K562 (cell line): ENCODE results near the gene TIAL1. TPM values are rescaled to one million over a fixed set of nuclear protein-coding genes. Genes with fewer than 3 reads are reported as not detected.
A peak's percentile ranks its signal among the peaks of the same experiment; 100 is the strongest.

Source experiments
- ATAC-seq: fragments of 200-7000 bp; cut with Tn5 transposase; 3 replicates; pipeline ENCODE4 v1.9.1; 2020; ENCODE audit warnings: moderate library complexity
- BruUV-seq: library from RNA; stranded (reverse); fragments of 400-500 nt; replicated peaks from 2 replicates; lab custom pipeline; 2021; lab: Mats Ljungman, UMichigan
- CTCF ChIA-PET: fragments of 300-600 bp; formaldehyde crosslinking; extraction: SDS; loops from one replicate; lab custom pipeline; 2021; ENCODE audit warnings: low intra/inter-chr PET ratio; lab: Yijun Ruan, JAX
- POLR2A ChIA-PET: fragments of 300-600, 350-650 bp; sonication (Branson Sonifier 250); formaldehyde crosslinking; extraction: SDS; loops from one replicate; lab custom pipeline; 2021; ENCODE audit warnings: antibody characterized with exemption, inconsistent platforms; lab: Yijun Ruan, JAX
- DNase-seq, 4 experiments: peaks; one replicate each; pipeline versions ENCODE4 v3.0.0 to v3.0.0-alpha.2; 2011 to 2018; ENCODE audit warnings: low spot score in 3 of 4, mixed read lengths in 3 of 4; ENCODE audit errors: extremely low read depth in 1 of 4
- FAIRE-seq: peaks from 2 replicates; lab custom pipeline; 2011; peaks lifted over from hg19 to GRCh38; lab: Jason Lieb, UNC
- H2AFZ ChIP-seq: 2 replicates; pipeline ENCODE4 v1.6.0; 2011; ENCODE audit warnings: low read depth, low read length, control low read depth, inconsistent platforms
- H3K27ac ChIP-seq: fragments of 200-600 bp; 3 replicates; pipeline ENCODE4 v1.8.0; 2011; ENCODE audit warnings: low read depth, mild to moderate bottlenecking, control low read depth, inconsistent platforms, low read length, moderate library complexity, mixed read lengths; ENCODE audit errors: extremely low read depth
- H3K27me3 ChIP-seq, 2 experiments: fragments of 300-600 bp in 1 of 2; 2 replicates in 1 of 2; 3 replicates in 1 of 2; pipeline versions ENCODE4 v1.6.0 to v1.8.0; 2011; ENCODE audit warnings: inconsistent platforms in 2 of 2, low read length in 2 of 2, mild to moderate bottlenecking in 1 of 2, mixed read lengths in 1 of 2, moderate library complexity in 1 of 2; ENCODE audit not compliant: control insufficient read depth in 2 of 2, insufficient read depth in 2 of 2
- H3K36me3 ChIP-seq: fragments of 300-600 bp; 3 replicates; pipeline ENCODE4 v1.8.0; 2011; ENCODE audit warnings: mild to moderate bottlenecking, low read length, inconsistent platforms; ENCODE audit not compliant: control insufficient read depth, insufficient read depth
- H3K4me1 ChIP-seq, 2 experiments: fragments of 200-600 bp in 1 of 2; replicated peaks in 1 of 2; 2 replicates in 1 of 2; 3 replicates in 1 of 2; pipeline versions ENCODE4 v1.5.1 to v1.8.0; 2011; ENCODE audit warnings: inconsistent platforms in 2 of 2, low read length in 2 of 2, mild to moderate bottlenecking in 1 of 2, mixed read lengths in 1 of 2, moderate library complexity in 1 of 2; ENCODE audit not compliant: control insufficient read depth in 2 of 2, insufficient read depth in 2 of 2
- H3K4me2 ChIP-seq: 2 replicates; pipeline ENCODE4 v1.6.1; 2011; ENCODE audit warnings: low read length, control low read depth, inconsistent platforms, mixed read lengths; ENCODE audit not compliant: insufficient read depth
- H3K4me3 ChIP-seq: fragments of 200-600 bp; sonication (generic), shearing (Covaris generic); 2 replicates; pipeline ENCODE4 v1.5.1; 2016; ENCODE audit warnings: control low read depth, inconsistent platforms
- H3K79me2 ChIP-seq: fragments of 200-600 bp; 3 replicates; pipeline ENCODE4 v1.8.0; 2011; ENCODE audit warnings: low read length, inconsistent platforms; ENCODE audit not compliant: control insufficient read depth, insufficient read depth
- H3K9ac ChIP-seq, 2 experiments: 2 replicates each; pipeline versions ENCODE4 v1.6.0 to v1.6.1; 2011; ENCODE audit warnings: low read depth in 2 of 2, low read length in 2 of 2, control low read depth in 1 of 2, inconsistent platforms in 1 of 2, mild to moderate bottlenecking in 1 of 2, mixed read lengths in 1 of 2; ENCODE audit not compliant: insufficient read depth in 1 of 2
- H3K9me1 ChIP-seq: one replicate; pipeline ENCODE4 v1.6.0; 2011; ENCODE audit warnings: inconsistent platforms, mild to moderate bottlenecking, low read length, moderate library complexity; ENCODE audit not compliant: control insufficient read depth, insufficient read depth
- H3K9me3 ChIP-seq: replicated peaks from 2 replicates; pipeline ENCODE4 v1.5.1; 2011; ENCODE audit warnings: low read depth, low read length, inconsistent platforms; ENCODE audit not compliant: control insufficient read depth, insufficient read depth
- H4K20me1 ChIP-seq: replicated peaks from 2 replicates; pipeline ENCODE4 v1.6.1; 2011; ENCODE audit warnings: low read length, inconsistent platforms, mixed read lengths; ENCODE audit not compliant: control insufficient read depth, insufficient read depth
- DIDO1 ChIP-seq: fragments of 450-650 bp; IDR thresholded peaks from 2 replicates; pipeline ENCODE4 v1.6.1; 2016; ENCODE audit warnings: low read depth, missing biosample characterization, missing genetic modification characterization
- SMC3 ChIP-seq: conservative IDR thresholded peaks from 2 replicates; pipeline ENCODE4 v1.6.1; 2011; ENCODE audit warnings: low read depth, low read length, improper control_type of control experiment; ENCODE audit not compliant: insufficient read depth
- SREBF2 ChIP-seq: sonication (generic); formaldehyde crosslinking; IDR thresholded peaks from 2 replicates; pipeline ENCODE4 v1.4.0; 2020; ENCODE audit warnings: mild to moderate bottlenecking, missing genetic modification reagents
- TBL1XR1 ChIP-seq, 2 experiments: IDR thresholded peaks; 2 replicates each; pipeline ENCODE4 v1.6.1; 2012; ENCODE audit warnings: improper control_type of control experiment in 2 of 2, low read length in 2 of 2, mild to moderate bottlenecking in 1 of 2
- ZNF316 ChIP-seq: fragments of 450-650 bp; IDR thresholded peaks from 2 replicates; pipeline ENCODE4 v1.6.1; 2016
- WGBS: fragments of 100-300 bp; shearing (Covaris generic); methylation state at CpG from one replicate; pipeline ENCODE4 v1.1.6; 2016; ENCODE audit warnings: low coverage, mixed read lengths; ENCODE audit not compliant: insufficient coverage; ENCODE audit errors: missing lambda C conversion rate; 5-methylcytosine and 5-hydroxymethylcytosine counted together
- in situ Hi-C: fragments of 300-500 bp; cut with MboI; formaldehyde crosslinking; loops from 4 replicates; pipeline ENCODE4 v1.15.0; 2018; ENCODE audit warnings: inconsistent platforms, mixed read lengths
- intact Hi-C: fragments of 100-400 bp; cut with micrococcal nuclease; formaldehyde crosslinking; loops from 2 replicates; pipeline ENCODE4 v1.14.2; 2022
- polyA plus RNA-seq, 8 experiments: library from polyadenylated mRNA; depleted of rRNA in 4 of 8; stranded (reverse) in 5 of 8; unstranded in 3 of 8; fragments of >200 nt; fragmentation: Nextera tagmentation in 2 of 8; fragmentation: Illumina TruSeq in 1 of 8; extraction: Ambion mirVana in 2 of 8; extraction: Trizol in 1 of 8; gene quantifications; 2 replicates each; pipeline versions ENCODE4 v1.2.1 to v1.2.3, GENCODE V29; 2011 to 2014; ENCODE audit warnings: inconsistent platforms in 1 of 8, missing spikeins in 1 of 8
- total RNA-seq, 7 experiments: library from RNA; depleted of rRNA in 6 of 7; stranded (reverse); fragments of >200 nt in 6 of 7; fragmentation: Illumina TruSeq in 2 of 7; extraction: Trizol in 2 of 7; gene quantifications; 2 replicates each; pipeline versions ENCODE4 v1.2.1 to v1.2.3, GENCODE V29; 2011 to 2021; ENCODE audit warnings: low replicate concordance in 1 of 7
- TF ChIP-seq, protein P1 (sequence below): fragments of 250-450 bp; sonication (Bioruptor Pico); IDR thresholded peaks from 2 replicates; pipeline ENCODE4 v1.8.0; 2022; ENCODE audit warnings: moderate library complexity, mild to moderate bottlenecking, inconsistent platforms
- TF ChIP-seq, protein P2 (sequence below), 3 experiments: IDR thresholded peaks in 2 of 3; conservative IDR thresholded peaks in 1 of 3; 2 replicates each; pipeline ENCODE4 v1.5.1; 2011 to 2012; ENCODE audit warnings: low read length in 3 of 3, mild to moderate bottlenecking in 3 of 3, control low read depth in 2 of 3, improper control_type of control experiment in 1 of 3, inconsistent platforms in 1 of 3, low read depth in 1 of 3, mixed read lengths in 1 of 3, moderate library complexity in 1 of 3; ENCODE audit not compliant: insufficient read depth in 2 of 3
- TF ChIP-seq, protein P3 (sequence below), 2 experiments: fragments of 450-650 bp; formaldehyde crosslinking in 1 of 2; IDR thresholded peaks; 2 replicates each; pipeline versions ENCODE4 v1.4.0 to v1.6.1; 2014 to 2020; ENCODE audit warnings: mild to moderate bottlenecking in 2 of 2, borderline replicate concordance in 1 of 2, low read depth in 1 of 2

The TIAL1 gene
- total and polyA plus RNA-seq, 9 of the 15 experiments (the other 6 are each of a cell fraction or from before 2014, with no cell fraction given), result 22.5 to 126 (median 58.2) TPM

DNA sequence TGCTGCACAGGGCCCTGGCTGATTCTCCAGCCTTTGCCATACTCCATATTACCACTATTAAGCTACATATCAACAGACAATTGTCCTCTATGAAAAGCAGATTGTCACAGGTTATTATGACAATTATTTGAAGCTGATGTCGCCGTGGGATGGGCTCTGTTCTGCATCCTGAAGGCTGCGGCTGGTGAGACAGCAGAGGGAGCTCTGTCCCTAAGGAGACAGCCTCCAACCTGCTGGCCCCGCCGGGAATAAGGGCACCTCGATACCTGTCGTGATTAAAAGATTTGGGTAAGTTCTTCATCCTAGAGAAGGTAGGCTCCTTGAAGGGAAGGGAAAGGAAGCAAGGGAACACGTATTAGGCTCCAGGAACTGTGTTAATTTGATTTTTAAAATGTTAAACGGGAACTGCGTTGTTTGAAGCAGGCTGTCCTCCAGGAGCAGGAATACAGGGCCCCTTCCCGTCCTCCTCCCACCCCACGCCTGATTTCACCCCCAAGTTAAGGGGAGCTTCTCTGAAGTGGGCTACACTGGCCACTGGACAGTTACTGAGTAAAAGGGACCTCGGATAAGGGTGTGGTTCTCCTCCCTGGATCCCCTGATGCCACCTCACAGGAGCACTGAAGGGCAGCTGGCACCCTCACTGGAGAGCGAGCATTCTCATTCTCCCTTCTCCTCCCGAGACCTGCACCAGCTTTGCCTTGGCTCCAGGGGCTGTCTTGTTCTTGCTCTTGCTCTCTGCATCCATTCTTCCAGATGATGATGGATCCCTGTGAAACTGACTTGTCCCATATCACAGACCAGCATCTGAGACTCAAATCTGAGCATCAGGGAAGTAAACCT lies 11.8 kb upstream of the TIAL1 start:
- FAIRE-seq, result peak; percentile 68
- TF ChIP-seq TBL1XR1 (IDR thresholded peaks at IDR 0.05; ENCODE audit: low read length in 2 of 2) (no peak), DIDO1 (tag) (no peak), SMC3 (peak; percentile 33; the same call in 1 of the 2 replicates), ZNF316 (no peak), SREBF2 (CRISPR knock-in tag) (no peak)
- TF ChIP-seq, protein P1, sequence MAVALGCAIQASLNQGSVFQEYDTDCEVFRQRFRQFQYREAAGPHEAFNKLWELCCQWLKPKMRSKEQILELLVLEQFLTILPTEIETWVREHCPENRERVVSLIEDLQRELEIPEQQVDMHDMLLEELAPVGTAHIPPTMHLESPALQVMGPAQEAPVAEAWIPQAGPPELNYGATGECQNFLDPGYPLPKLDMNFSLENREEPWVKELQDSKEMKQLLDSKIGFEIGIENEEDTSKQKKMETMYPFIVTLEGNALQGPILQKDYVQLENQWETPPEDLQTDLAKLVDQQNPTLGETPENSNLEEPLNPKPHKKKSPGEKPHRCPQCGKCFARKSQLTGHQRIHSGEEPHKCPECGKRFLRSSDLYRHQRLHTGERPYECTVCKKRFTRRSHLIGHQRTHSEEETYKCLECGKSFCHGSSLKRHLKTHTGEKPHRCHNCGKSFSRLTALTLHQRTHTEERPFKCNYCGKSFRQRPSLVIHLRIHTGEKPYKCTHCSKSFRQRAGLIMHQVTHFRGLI (CRISPR knock-in tag), result no peak
- TF ChIP-seq, protein P2, sequence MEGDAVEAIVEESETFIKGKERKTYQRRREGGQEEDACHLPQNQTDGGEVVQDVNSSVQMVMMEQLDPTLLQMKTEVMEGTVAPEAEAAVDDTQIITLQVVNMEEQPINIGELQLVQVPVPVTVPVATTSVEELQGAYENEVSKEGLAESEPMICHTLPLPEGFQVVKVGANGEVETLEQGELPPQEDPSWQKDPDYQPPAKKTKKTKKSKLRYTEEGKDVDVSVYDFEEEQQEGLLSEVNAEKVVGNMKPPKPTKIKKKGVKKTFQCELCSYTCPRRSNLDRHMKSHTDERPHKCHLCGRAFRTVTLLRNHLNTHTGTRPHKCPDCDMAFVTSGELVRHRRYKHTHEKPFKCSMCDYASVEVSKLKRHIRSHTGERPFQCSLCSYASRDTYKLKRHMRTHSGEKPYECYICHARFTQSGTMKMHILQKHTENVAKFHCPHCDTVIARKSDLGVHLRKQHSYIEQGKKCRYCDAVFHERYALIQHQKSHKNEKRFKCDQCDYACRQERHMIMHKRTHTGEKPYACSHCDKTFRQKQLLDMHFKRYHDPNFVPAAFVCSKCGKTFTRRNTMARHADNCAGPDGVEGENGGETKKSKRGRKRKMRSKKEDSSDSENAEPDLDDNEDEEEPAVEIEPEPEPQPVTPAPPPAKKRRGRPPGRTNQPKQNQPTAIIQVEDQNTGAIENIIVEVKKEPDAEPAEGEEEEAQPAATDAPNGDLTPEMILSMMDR (IDR thresholded peaks at IDR 0.05 in 2 of 3, conservative IDR thresholded peaks at IDR 0.05 in 1 of 3; ENCODE audit: insufficient read depth in 2 of 3, low read depth in 1 of 3, low read length in 3 of 3), result peak; percentile 65 to 68 (median 68)
- TF ChIP-seq, protein P3, sequence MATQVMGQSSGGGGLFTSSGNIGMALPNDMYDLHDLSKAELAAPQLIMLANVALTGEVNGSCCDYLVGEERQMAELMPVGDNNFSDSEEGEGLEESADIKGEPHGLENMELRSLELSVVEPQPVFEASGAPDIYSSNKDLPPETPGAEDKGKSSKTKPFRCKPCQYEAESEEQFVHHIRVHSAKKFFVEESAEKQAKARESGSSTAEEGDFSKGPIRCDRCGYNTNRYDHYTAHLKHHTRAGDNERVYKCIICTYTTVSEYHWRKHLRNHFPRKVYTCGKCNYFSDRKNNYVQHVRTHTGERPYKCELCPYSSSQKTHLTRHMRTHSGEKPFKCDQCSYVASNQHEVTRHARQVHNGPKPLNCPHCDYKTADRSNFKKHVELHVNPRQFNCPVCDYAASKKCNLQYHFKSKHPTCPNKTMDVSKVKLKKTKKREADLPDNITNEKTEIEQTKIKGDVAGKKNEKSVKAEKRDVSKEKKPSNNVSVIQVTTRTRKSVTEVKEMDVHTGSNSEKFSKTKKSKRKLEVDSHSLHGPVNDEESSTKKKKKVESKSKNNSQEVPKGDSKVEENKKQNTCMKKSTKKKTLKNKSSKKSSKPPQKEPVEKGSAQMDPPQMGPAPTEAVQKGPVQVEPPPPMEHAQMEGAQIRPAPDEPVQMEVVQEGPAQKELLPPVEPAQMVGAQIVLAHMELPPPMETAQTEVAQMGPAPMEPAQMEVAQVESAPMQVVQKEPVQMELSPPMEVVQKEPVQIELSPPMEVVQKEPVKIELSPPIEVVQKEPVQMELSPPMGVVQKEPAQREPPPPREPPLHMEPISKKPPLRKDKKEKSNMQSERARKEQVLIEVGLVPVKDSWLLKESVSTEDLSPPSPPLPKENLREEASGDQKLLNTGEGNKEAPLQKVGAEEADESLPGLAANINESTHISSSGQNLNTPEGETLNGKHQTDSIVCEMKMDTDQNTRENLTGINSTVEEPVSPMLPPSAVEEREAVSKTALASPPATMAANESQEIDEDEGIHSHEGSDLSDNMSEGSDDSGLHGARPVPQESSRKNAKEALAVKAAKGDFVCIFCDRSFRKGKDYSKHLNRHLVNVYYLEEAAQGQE (IDR thresholded peaks at IDR 0.05; ENCODE audit: borderline replicate concordance), result peak; percentile 61; the same call in 1 of the 2 replicates
- TF ChIP-seq, protein P3 (CRISPR knock-in tag; IDR thresholded peaks at IDR 0.05; ENCODE audit: low read depth), result no peak

More for the DNA sequence above, 11.8 kb upstream of the TIAL1 start:
- ChIA-PET POLR2A (interaction anchor here (0.6 to 1.4 kb wide), 4 partner anchors 9 to 166 kb away, joined by 3 to 6 read pairs (median 3); partner anchors contain the start of gene TIAL1), CTCF (interaction anchor here (1.2 kb wide), 1 partner anchor 251 kb away, joined by 4 read pairs; no protein-coding TSS in a partner anchor)
- no peaks in the 10 kb centered on the region for H4K20me1 ChIP-seq
- no peaks in the 10 kb centered on the region for H3K9me1 ChIP-seq
- peak overlapping the region; percentile 46 for H3K4me2 ChIP-seq
- 10% methylated on average over 13 of the region's 15 CpGs for WGBS
- intact Hi-C loops, result no loop called here
- no peak overlapping the region for H3K4me3 ChIP-seq
- DNase-seq (peak in 2 of 4 experiments; percentile 21 to 47), ATAC-seq (peak; percentile 95)
- H3K27me3 ChIP-seq, result no peaks in the 10 kb centered on the region
- no peaks in the 10 kb centered on the region for H3K36me3 ChIP-seq
- H3K27ac ChIP-seq, result no peak overlapping the region
- no TSS peak for BruUV-seq
- peak overlapping the region; percentile 72 for H2AFZ ChIP-seq
- in situ Hi-C loops, result loop anchor here (10.0 kb wide), 1 partner anchor 256 kb away; no protein-coding TSS in a partner anchor
- no peaks in the 10 kb centered on the region for H3K79me2 ChIP-seq
- H3K9ac ChIP-seq, result no peak overlapping the region; a peak in 1 of 4 replicates
- H3K4me1 ChIP-seq, result peaks cover 0 to 2% of the 10 kb centered on the region in 2 experiments; a peak in 2 of 5 replicates
- H3K9me3 ChIP-seq, result no peaks in the 10 kb centered on the region
